Measurements from ENCODE around the gene NTSR1.

DNA sequence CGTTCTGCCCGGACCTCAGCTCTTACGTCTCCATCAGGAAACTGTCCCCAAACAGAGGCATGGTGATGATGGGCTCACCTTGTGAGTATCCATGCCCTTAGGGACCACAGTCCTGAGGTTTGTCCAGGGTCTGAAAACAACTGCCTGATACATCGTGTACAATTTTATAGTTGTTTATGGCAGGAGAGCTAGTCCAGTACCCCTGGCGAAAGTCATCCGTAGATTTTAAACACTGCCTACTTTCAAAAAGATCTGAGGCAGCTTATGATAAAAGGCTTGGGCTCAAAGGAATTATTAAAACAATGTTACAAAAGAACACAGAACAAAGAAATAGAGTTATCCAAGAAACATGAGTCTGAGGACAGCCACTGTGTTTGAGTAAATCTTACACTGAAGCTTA lies 14.0 kb downstream of the NTSR1 start:
- TF ChIP-seq CTCF (IDR thresholded peaks at IDR 0.05; ENCODE audit: low read depth, low read length): no peak
- TF ChIP-seq EZH2phosphoT487 (IDR thresholded peaks at IDR 0.05; ENCODE audit: low read depth): no peak

Data from OCI-LY3 (cell line).